Mesothelial cell of epicardium (in vitro differentiated cells): Measurements from ENCODE around the gene PFKFB2. TPM values are rescaled to one million over a fixed set of nuclear protein-coding genes. Genes with fewer than 3 reads are reported as not detected.

Source experiments
- DNase-seq, 2 experiments: peaks; one replicate each; pipeline ENCODE4 v3.0.0; 2021; ENCODE audit warnings: low spot score in 2 of 2; ENCODE audit not compliant: unreplicated experiment in 2 of 2
- H3K27ac Mint-ChIP-seq: 2 replicates; pipeline ENCODE4 v1.8.0; 2021; ENCODE audit warnings: mixed read lengths
- H3K27me3 Mint-ChIP-seq: 2 replicates; pipeline ENCODE4 v1.8.0; 2021; ENCODE audit warnings: low read depth, mixed read lengths
- H3K36me3 Mint-ChIP-seq: 2 replicates; pipeline ENCODE4 v1.8.0; 2021; ENCODE audit warnings: mixed read lengths
- H3K4me1 Mint-ChIP-seq: 2 replicates; pipeline ENCODE4 v1.8.0; 2021; ENCODE audit warnings: mixed read lengths
- H3K4me3 Mint-ChIP-seq: 2 replicates; pipeline ENCODE4 v1.8.0; 2021; ENCODE audit warnings: mild to moderate bottlenecking, moderate library complexity, mixed read lengths
- H3K9me3 Mint-ChIP-seq: 2 replicates; pipeline ENCODE4 v1.8.0; 2021; ENCODE audit warnings: mixed read lengths
- CTCF ChIP-seq: fragments of 200-600 bp; sonication (generic); IDR thresholded peaks from one replicate; pipeline ENCODE4 v1.5.0; 2021; ENCODE audit warnings: antibody characterized with exemption; ENCODE audit not compliant: unreplicated experiment
- total RNA-seq: library from RNA; stranded (reverse); gene quantifications from 3 replicates; pipeline ENCODE4 v1.2.1, GENCODE V29; 2021

Gene PFKFB2
- total RNA-seq, 1 donor from 2014 or later = 12.7 TPM

GRCh38 chr1:207102146-207102545 is 49.1 kb downstream of the PFKFB2 start:
- H3K36me3 Mint-ChIP-seq = no peaks in the 10 kb centered on the region
- H3K27me3 Mint-ChIP-seq = no peaks in the 10 kb centered on the region
- H3K27ac Mint-ChIP-seq = no peak overlapping the region
- H3K4me1 Mint-ChIP-seq = peaks cover 3% of the 10 kb centered on the region
- H3K9me3 Mint-ChIP-seq = peaks cover 4% of the 10 kb centered on the region
- no peak for DNase-seq
- H3K4me3 Mint-ChIP-seq = no peak overlapping the region
- no peak for TF ChIP-seq CTCF

GRCh38 chr1:207102659-207103058 is 49.6 kb downstream of the PFKFB2 start:
- Mint-ChIP-seq H3K36me3 (no peaks in the 10 kb centered on the region), H3K4me1 (peaks cover 5% of the 10 kb centered on the region), H3K27ac (no peak overlapping the region), H3K4me3 (no peak overlapping the region), H3K9me3 (peaks cover 3% of the 10 kb centered on the region), H3K27me3 (no peaks in the 10 kb centered on the region)
- no peak for DNase-seq
- TF ChIP-seq CTCF = no peak

- TF ChIP-seq CTCF = no peak
- peaks cover 13% of the 10 kb centered on the region for H3K4me1 Mint-ChIP-seq
- H3K4me3 Mint-ChIP-seq = no peak within 1 kb of the TSS
- no peaks in the 10 kb centered on the region for H3K9me3 Mint-ChIP-seq
- H3K36me3 Mint-ChIP-seq = no peaks in the 10 kb centered on the region
- H3K27ac Mint-ChIP-seq = no peak within 1 kb of the TSS
- no peak for DNase-seq
- H3K27me3 Mint-ChIP-seq = no peaks in the 10 kb centered on the region
Measured at GRCh38 chr1:207103892-207104373, 50.9 kb downstream of the PFKFB2 start, which contains the start of gene C4BPA. Gene C4BPA, plus strand, starts transcription at chr1:207104233. Its CDS starts 8,793 bp downstream, at chr1:207113026.

GRCh38 chr1:207109004-207109403 is 55.9 kb downstream of the PFKFB2 start:
- Mint-ChIP-seq H3K4me3 (no peak overlapping the region), H3K36me3 (no peaks in the 10 kb centered on the region), H3K27ac (no peak overlapping the region), H3K9me3 (no peaks in the 10 kb centered on the region), H3K27me3 (no peaks in the 10 kb centered on the region), H3K4me1 (peaks cover 33% of the 10 kb centered on the region)
- no peak for TF ChIP-seq CTCF
- DNase-seq = no peak

GRCh38 chr1:207112616-207113296 is 59.7 kb downstream of the PFKFB2 start:
- no peaks in the 10 kb centered on the region for H3K36me3 Mint-ChIP-seq
- H3K27ac Mint-ChIP-seq = peak overlapping the region; percentile 19
- no peaks in the 10 kb centered on the region for H3K27me3 Mint-ChIP-seq

More at GRCh38 chr1:207112616-207113296, 59.7 kb downstream of the PFKFB2 start:
- Mint-ChIP-seq H3K9me3 (no peaks in the 10 kb centered on the region), H3K4me3 (no peak overlapping the region), H3K4me1 (peaks cover 34% of the 10 kb centered on the region)
- no peak for DNase-seq
- TF ChIP-seq CTCF = no peak
